ENCODE results near the gene SEMA5B. TPM values are rescaled to one million over a fixed set of nuclear protein-coding genes. Genes with fewer than 3 reads are reported as not detected.

Gene SEMA5B
- total RNA-seq, 3 donors from 2014 or later, result 0.15 to 0.33 (median 0.32) TPM

DNA sequence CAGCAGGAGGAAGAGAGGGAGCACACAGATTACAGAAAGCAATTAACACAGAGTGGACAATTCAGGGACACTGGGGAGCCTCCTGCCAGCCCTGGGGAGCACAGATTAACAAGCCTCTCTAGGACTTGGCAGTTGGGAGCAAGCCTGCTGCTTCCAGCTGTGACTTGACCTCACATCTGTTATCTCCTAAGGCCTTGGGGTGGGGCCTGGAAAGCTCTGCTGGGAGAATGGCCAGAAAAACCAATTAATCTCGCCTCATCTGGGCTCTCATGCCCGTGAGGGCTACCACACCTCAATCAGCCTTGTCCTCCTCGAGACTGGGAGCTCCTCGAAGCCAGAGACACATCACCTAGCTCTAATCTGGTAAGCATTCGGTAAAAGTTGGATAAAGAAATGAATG lies 39.1 kb downstream of the SEMA5B start:
- TF ChIP-seq POLR2A (IDR thresholded peaks at IDR 0.05), result no peak
- TF ChIP-seq POLR2AphosphoS5 (IDR thresholded peaks at IDR 0.05), result no peak
- TF ChIP-seq, protein P1, sequence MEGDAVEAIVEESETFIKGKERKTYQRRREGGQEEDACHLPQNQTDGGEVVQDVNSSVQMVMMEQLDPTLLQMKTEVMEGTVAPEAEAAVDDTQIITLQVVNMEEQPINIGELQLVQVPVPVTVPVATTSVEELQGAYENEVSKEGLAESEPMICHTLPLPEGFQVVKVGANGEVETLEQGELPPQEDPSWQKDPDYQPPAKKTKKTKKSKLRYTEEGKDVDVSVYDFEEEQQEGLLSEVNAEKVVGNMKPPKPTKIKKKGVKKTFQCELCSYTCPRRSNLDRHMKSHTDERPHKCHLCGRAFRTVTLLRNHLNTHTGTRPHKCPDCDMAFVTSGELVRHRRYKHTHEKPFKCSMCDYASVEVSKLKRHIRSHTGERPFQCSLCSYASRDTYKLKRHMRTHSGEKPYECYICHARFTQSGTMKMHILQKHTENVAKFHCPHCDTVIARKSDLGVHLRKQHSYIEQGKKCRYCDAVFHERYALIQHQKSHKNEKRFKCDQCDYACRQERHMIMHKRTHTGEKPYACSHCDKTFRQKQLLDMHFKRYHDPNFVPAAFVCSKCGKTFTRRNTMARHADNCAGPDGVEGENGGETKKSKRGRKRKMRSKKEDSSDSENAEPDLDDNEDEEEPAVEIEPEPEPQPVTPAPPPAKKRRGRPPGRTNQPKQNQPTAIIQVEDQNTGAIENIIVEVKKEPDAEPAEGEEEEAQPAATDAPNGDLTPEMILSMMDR (IDR thresholded peaks at IDR 0.05), result no peak
- intact Hi-C loops (cut with DNase I; ENCODE audit: low total_unique reads), result no loop called here

DNA sequence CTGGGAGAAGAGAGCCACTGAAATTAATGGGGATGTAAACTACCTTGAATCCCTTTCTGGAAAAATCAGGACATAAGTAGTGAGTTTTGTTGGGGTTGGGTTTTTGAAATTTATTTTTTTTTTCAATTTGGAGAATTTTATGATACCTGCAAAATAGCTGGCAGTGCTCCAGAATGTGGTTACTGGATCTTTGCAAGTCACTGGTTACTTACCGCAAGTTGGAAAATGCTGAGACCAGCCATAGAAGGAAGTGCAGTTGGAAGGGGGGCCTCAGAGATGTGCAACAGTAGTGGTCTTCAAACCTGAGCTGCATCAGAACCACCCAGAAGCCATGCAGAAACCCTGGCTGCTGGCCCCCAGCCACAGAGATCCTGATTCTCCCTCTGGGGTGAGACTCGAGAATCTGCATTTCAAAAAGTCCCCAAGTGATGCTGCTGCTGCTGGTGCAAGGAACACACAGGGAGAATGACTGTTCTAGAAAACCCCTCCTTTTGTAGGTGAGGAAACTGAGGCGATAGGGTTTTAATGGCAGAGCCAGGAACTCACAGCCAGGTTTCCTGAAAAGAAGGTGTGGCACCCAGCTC lies 39.7 kb downstream of the SEMA5B start:
- no peak overlapping the region for H3K4me3 ChIP-seq
- H3K36me3 ChIP-seq, result no peaks in the 10 kb centered on the region
- no peaks in the 10 kb centered on the region for H3K4me1 ChIP-seq
- intact Hi-C loops (cut with DNase I; ENCODE audit: low total_unique reads), result no loop called here
- H3K27me3 ChIP-seq, result peaks cover 0 to 44% of the 10 kb centered on the region in 2 donors
- TF ChIP-seq POLR2AphosphoS5 (IDR thresholded peaks at IDR 0.05) (no peak), POLR2A (IDR thresholded peaks at IDR 0.05) (no peak)
- TF ChIP-seq, protein P1 (IDR thresholded peaks at IDR 0.05), result no peak
- no peak for DNase-seq (ENCODE audit: low spot score in 2 of 2)
- H3K27ac ChIP-seq, result no peak overlapping the region
- no peaks in the 10 kb centered on the region for H3K9me3 ChIP-seq

More for the DNA sequence above, 39.1 kb downstream of the SEMA5B start:
- DNase-seq (ENCODE audit: low spot score in 2 of 2), result no peak
- no peaks in the 10 kb centered on the region for H3K36me3 ChIP-seq
- peaks cover 0 to 48% of the 10 kb centered on the region in 2 donors for H3K27me3 ChIP-seq
- no peak overlapping the region for H3K4me3 ChIP-seq
- no peak overlapping the region for H3K27ac ChIP-seq
- H3K4me1 ChIP-seq, result no peaks in the 10 kb centered on the region
- no peaks in the 10 kb centered on the region for H3K9me3 ChIP-seq

DNA sequence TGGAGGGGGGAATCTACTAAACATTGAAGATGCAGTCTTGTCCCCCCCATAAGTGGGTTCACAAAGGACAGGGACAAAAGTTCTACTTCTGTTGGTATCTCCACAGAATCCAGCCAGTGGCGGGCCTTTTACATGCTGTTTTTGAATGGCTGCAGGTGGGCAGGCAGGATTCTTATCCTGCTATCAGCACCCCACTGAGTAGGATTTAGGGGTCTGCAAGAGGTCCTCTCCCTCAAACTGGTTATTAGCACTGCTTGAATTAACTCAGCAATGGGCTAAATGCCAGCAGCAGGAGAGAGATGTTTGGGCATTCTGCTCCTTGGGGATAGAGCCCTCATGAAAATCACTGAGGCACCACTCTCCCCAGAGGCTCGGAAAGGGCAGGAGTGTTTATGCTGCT lies 40.3 kb downstream of the SEMA5B start:
- intact Hi-C loops (cut with DNase I; ENCODE audit: low total_unique reads), result no loop called here
- no peaks in the 10 kb centered on the region for H3K36me3 ChIP-seq
- no peak for DNase-seq (ENCODE audit: low spot score in 2 of 2)
- H3K9me3 ChIP-seq, result no peaks in the 10 kb centered on the region
- no peaks in the 10 kb centered on the region for H3K4me1 ChIP-seq
- H3K27ac ChIP-seq, result no peak overlapping the region
- TF ChIP-seq POLR2AphosphoS5 (IDR thresholded peaks at IDR 0.05) (no peak), POLR2A (IDR thresholded peaks at IDR 0.05) (no peak)
- TF ChIP-seq, protein P1 (IDR thresholded peaks at IDR 0.05), result no peak
- no peak overlapping the region for H3K4me3 ChIP-seq
- peaks cover 0 to 40% of the 10 kb centered on the region in 2 donors for H3K27me3 ChIP-seq

DNA sequence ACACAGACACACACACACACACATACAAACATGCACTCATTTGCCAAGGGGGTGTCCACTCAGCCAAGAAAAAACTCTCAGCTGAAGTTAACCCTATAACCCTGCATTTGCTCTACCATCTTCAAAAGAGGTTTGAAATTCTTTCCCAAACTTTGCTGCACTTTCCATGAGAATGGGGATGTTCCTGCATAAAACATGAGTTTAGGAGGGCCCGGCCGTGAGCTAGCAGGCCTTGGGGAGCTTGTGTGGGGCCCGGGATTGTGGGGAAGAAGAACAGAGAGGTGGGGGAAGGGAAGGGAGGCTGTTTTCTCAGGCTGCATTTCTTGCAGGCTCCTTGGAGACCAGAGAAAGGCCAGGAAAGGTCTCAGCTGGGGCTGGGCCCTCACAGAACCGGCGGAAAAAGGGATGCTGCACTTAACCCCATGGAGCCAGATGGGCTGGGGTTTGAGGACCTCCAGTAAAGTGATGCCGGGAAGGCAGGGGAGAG lies 40.8 kb downstream of the SEMA5B start:
- TF ChIP-seq POLR2A (IDR thresholded peaks at IDR 0.05), result no peak
- TF ChIP-seq POLR2AphosphoS5 (IDR thresholded peaks at IDR 0.05), result no peak
- TF ChIP-seq, protein P1 (IDR thresholded peaks at IDR 0.05), result no peak
- H3K27me3 ChIP-seq, result peaks cover 0 to 40% of the 10 kb centered on the region in 2 donors
- intact Hi-C loops (cut with DNase I; ENCODE audit: low total_unique reads), result no loop called here
- H3K4me3 ChIP-seq, result no peak overlapping the region
- H3K27ac ChIP-seq, result no peak overlapping the region
- H3K9me3 ChIP-seq, result no peaks in the 10 kb centered on the region
- H3K36me3 ChIP-seq, result no peaks in the 10 kb centered on the region
- H3K4me1 ChIP-seq, result no peaks in the 10 kb centered on the region
- no peak for DNase-seq (ENCODE audit: low spot score in 2 of 2)

DNA sequence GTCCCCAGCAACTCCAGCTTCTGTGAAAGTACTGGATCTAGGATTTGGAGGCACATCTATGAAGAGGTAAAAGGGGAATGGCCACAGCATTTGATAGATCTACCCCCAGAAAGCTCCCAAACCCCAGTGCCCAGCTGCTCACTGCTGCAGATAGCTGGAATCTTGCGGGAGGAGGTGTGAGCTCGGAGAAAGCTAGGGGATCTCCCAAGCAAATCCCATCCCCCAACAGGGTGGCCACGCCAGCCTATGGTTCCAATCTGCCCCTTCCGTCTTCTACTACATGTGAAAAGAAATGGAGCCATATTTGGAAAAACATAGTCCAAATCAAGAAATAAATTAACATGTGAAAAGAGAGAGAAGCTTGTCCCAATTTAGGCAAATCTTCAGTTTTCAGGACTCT lies 42.0 kb downstream of the SEMA5B start:
- no peak for TF ChIP-seq POLR2A (IDR thresholded peaks at IDR 0.05)
- no peak for TF ChIP-seq POLR2AphosphoS5 (IDR thresholded peaks at IDR 0.05)
- TF ChIP-seq, protein P1 (IDR thresholded peaks at IDR 0.05), result no peak

More for the DNA sequence above, 42.0 kb downstream of the SEMA5B start:
- intact Hi-C loops (cut with DNase I; ENCODE audit: low total_unique reads), result no loop called here
- no peak for DNase-seq (ENCODE audit: low spot score in 2 of 2)
- Histone ChIP-seq H3K27ac (no peak overlapping the region), H3K9me3 (no peaks in the 10 kb centered on the region), H3K27me3 (peaks cover 0 to 33% of the 10 kb centered on the region in 2 donors), H3K36me3 (no peaks in the 10 kb centered on the region), H3K4me3 (no peak overlapping the region), H3K4me1 (no peaks in the 10 kb centered on the region)

All from breast epithelium (tissue), 4 donors.